Neural progenitor cell (in vitro differentiated cells): ENCODE data around the gene NR1D2. TPM values are rescaled to one million over a fixed set of nuclear protein-coding genes. Genes with fewer than 3 reads are reported as not detected.

Source experiments
- DNase-seq: peaks from one replicate; pipeline ENCODE4 v3.0.0-alpha.2; 2016; ENCODE audit warnings: low spot score
- H2AFZ ChIP-seq: fragments of 200-600 bp; sonication (generic); replicated peaks from 2 replicates; pipeline ENCODE4 v1.6.1; 2016; ENCODE audit warnings: antibody characterized with exemption
- H3F3A ChIP-seq: fragments of 200-600 bp; sonication (generic); 2 replicates; pipeline ENCODE4 v1.6.1; 2016; ENCODE audit warnings: antibody characterized with exemption, low read depth
- H3K27ac ChIP-seq: fragments of 200-600 bp; sonication (generic); 2 replicates; pipeline ENCODE4 v1.5.1; 2016; ENCODE audit warnings: mild to moderate bottlenecking
- H3K27me3 ChIP-seq: fragments of 200-600 bp; sonication (generic); 2 replicates; pipeline ENCODE4 v1.6.1; 2016; ENCODE audit warnings: mild to moderate bottlenecking, moderate library complexity
- H3K36me3 ChIP-seq: fragments of 200-600 bp; sonication (generic); 2 replicates; pipeline ENCODE4 v1.5.1; 2016
- H3K4me1 ChIP-seq: fragments of 200-600 bp; sonication (generic); 2 replicates; pipeline ENCODE4 v1.6.1; 2016; ENCODE audit warnings: mixed run types
- H3K4me2 ChIP-seq: fragments of 200-600 bp; sonication (generic); 2 replicates; pipeline ENCODE4 v1.6.1; 2016
- H3K4me3 ChIP-seq: fragments of 200-600 bp; sonication (generic); 2 replicates; pipeline ENCODE4 v1.5.1; 2016
- H3K79me2 ChIP-seq: fragments of 200-600 bp; sonication (generic); 2 replicates; pipeline ENCODE4 v1.6.1; 2016; ENCODE audit warnings: low read depth
- H3K9ac ChIP-seq: fragments of 200-600 bp; sonication (generic); 2 replicates; pipeline ENCODE4 v1.6.1; 2016
- H3K9me3 ChIP-seq: fragments of 200-600 bp; sonication (generic); 2 replicates; pipeline ENCODE4 v1.5.1; 2016; ENCODE audit warnings: low read depth
- H4K20me1 ChIP-seq: fragments of 200-600 bp; sonication (generic); 2 replicates; pipeline ENCODE4 v1.6.1; 2016; ENCODE audit warnings: low read depth
- H3K27ac Mint-ChIP-seq: 3 replicates; pipeline ENCODE4 v1.8.0; 2021; ENCODE audit warnings: mixed read lengths
- H3K27me3 Mint-ChIP-seq: 2 replicates; pipeline ENCODE4 v1.8.0; 2022; ENCODE audit warnings: low read depth, mild to moderate bottlenecking, inconsistent platforms, moderate library complexity, mixed read lengths; ENCODE audit not compliant: insufficient read depth
- H3K36me3 Mint-ChIP-seq: 3 replicates; pipeline ENCODE4 v1.8.0; 2021; ENCODE audit warnings: mixed read lengths
- H3K4me1 Mint-ChIP-seq: 3 replicates; pipeline ENCODE4 v1.8.0; 2021; ENCODE audit warnings: mixed read lengths
- H3K4me3 Mint-ChIP-seq: 3 replicates; pipeline ENCODE4 v1.8.0; 2021; ENCODE audit warnings: mild to moderate bottlenecking, moderate library complexity, mixed read lengths
- H3K9me3 Mint-ChIP-seq: 3 replicates; pipeline ENCODE4 v1.8.0; 2020; ENCODE audit warnings: mixed read lengths
- CTCF ChIP-seq: fragments of 200-600 bp; sonication (generic); IDR thresholded peaks from 2 replicates; pipeline ENCODE4 v1.5.1; 2017; ENCODE audit warnings: antibody characterized with exemption, mild to moderate bottlenecking
- EZH2 ChIP-seq: fragments of 200-600 bp; sonication (generic); IDR thresholded peaks from 2 replicates; pipeline ENCODE4 v1.6.1; 2017; ENCODE audit warnings: antibody characterized with exemption, mild to moderate bottlenecking, moderate library complexity
- EZH2phosphoT487 ChIP-seq: fragments of 200-600 bp; sonication (generic); IDR thresholded peaks from 2 replicates; pipeline ENCODE4 v1.6.1; 2017; ENCODE audit warnings: antibody characterized with exemption
- total RNA-seq: library from RNA; depleted of rRNA; stranded (reverse); fragments of >200 nt; gene quantifications from 2 replicates; pipeline ENCODE4 v1.2.3, GENCODE V29; 2015; ENCODE audit warnings: low replicate concordance

Gene NR1D2
- total RNA-seq, 1 donor from 2014 or later = 43.7 TPM

GRCh38 chr3:23968463-23969184, 23.5 kb downstream of the NR1D2 start:
- H3K4me2 ChIP-seq = no peak overlapping the region
- Mint-ChIP-seq H3K4me1 (no peaks in the 10 kb centered on the region), H3K27ac (no peak overlapping the region), H3K36me3 (peaks cover 17% of the 10 kb centered on the region), H3K9me3 (no peaks in the 10 kb centered on the region), H3K4me3 (no peak overlapping the region), H3K27me3 (no peaks in the 10 kb centered on the region)
- DNase-seq = no peak
- no peak overlapping the region for H3K4me3 ChIP-seq
- H3K27me3 ChIP-seq = no peaks in the 10 kb centered on the region
- H3K9ac ChIP-seq = no peak overlapping the region
- H4K20me1 ChIP-seq = no peaks in the 10 kb centered on the region
- peaks cover 7% of the 10 kb centered on the region for H3F3A ChIP-seq
- no peak overlapping the region for H3K27ac ChIP-seq
- TF ChIP-seq EZH2phosphoT487 = no peak
- no peak for TF ChIP-seq CTCF
- TF ChIP-seq EZH2 = no peak
- no peaks in the 10 kb centered on the region for H3K4me1 ChIP-seq
- H3K9me3 ChIP-seq = no peaks in the 10 kb centered on the region
- H2AFZ ChIP-seq = no peak overlapping the region
- peaks cover 9% of the 10 kb centered on the region for H3K79me2 ChIP-seq
- H3K36me3 ChIP-seq = peaks cover 13% of the 10 kb centered on the region

- H3K4me2 ChIP-seq = no peak overlapping the region
- H3F3A ChIP-seq = peaks cover 7% of the 10 kb centered on the region
- H3K36me3 Mint-ChIP-seq = peaks cover 15% of the 10 kb centered on the region
- H3K27ac Mint-ChIP-seq = no peak overlapping the region
- H3K27me3 ChIP-seq = no peaks in the 10 kb centered on the region
- no peaks in the 10 kb centered on the region for H3K27me3 Mint-ChIP-seq
- no peaks in the 10 kb centered on the region for H3K9me3 ChIP-seq
- no peaks in the 10 kb centered on the region for H3K4me1 ChIP-seq
- no peaks in the 10 kb centered on the region for H3K4me1 Mint-ChIP-seq
- H3K79me2 ChIP-seq = peaks cover 9% of the 10 kb centered on the region
- no peak overlapping the region for H3K9ac ChIP-seq
- DNase-seq = no peak
- H2AFZ ChIP-seq = no peak overlapping the region
- no peaks in the 10 kb centered on the region for H3K9me3 Mint-ChIP-seq
- no peaks in the 10 kb centered on the region for H4K20me1 ChIP-seq
- H3K27ac ChIP-seq = no peak overlapping the region
- TF ChIP-seq EZH2 = no peak
- TF ChIP-seq EZH2phosphoT487 = no peak
- no peak overlapping the region for H3K4me3 ChIP-seq
- no peak overlapping the region for H3K4me3 Mint-ChIP-seq
- H3K36me3 ChIP-seq = peaks cover 13% of the 10 kb centered on the region
Measured at GRCh38 chr3:23969393-23969792, 24.3 kb downstream of the NR1D2 start.

- Mint-ChIP-seq H3K36me3 (peaks cover 19% of the 10 kb centered on the region), H3K27ac (no peak overlapping the region), H3K27me3 (no peaks in the 10 kb centered on the region), H3K9me3 (peaks cover 7% of the 10 kb centered on the region), H3K4me1 (no peaks in the 10 kb centered on the region), H3K4me3 (no peak overlapping the region)
- no peak overlapping the region for H3K27ac ChIP-seq
- H3K36me3 ChIP-seq = peaks cover 15% of the 10 kb centered on the region
- H3K27me3 ChIP-seq = no peaks in the 10 kb centered on the region
- no peaks in the 10 kb centered on the region for H4K20me1 ChIP-seq
- H2AFZ ChIP-seq = no peak overlapping the region
- peaks cover 9% of the 10 kb centered on the region for H3K9me3 ChIP-seq
- peaks cover 7% of the 10 kb centered on the region for H3F3A ChIP-seq
- H3K4me2 ChIP-seq = no peak overlapping the region
- no peak for TF ChIP-seq EZH2phosphoT487
- no peak for TF ChIP-seq CTCF
- no peak for TF ChIP-seq EZH2
- H3K79me2 ChIP-seq = no peaks in the 10 kb centered on the region
- H3K9ac ChIP-seq = no peak overlapping the region
- no peak overlapping the region for H3K4me3 ChIP-seq
- DNase-seq = no peak
- H3K4me1 ChIP-seq = no peaks in the 10 kb centered on the region
Measured at GRCh38 chr3:23971684-23972083, 26.6 kb downstream of the NR1D2 start.

- peaks cover 9% of the 10 kb centered on the region for H3K9me3 ChIP-seq
- no peak overlapping the region for H3K27ac Mint-ChIP-seq
- H3F3A ChIP-seq = peaks cover 7% of the 10 kb centered on the region
- no peak overlapping the region for H2AFZ ChIP-seq
- no peak overlapping the region for H3K27ac ChIP-seq
- H3K4me3 Mint-ChIP-seq = no peak overlapping the region
- peaks cover 11% of the 10 kb centered on the region for H3K36me3 ChIP-seq
- H3K4me3 ChIP-seq = no peak overlapping the region
- H3K4me1 ChIP-seq = no peaks in the 10 kb centered on the region
- no peak overlapping the region for H3K9ac ChIP-seq
- no peaks in the 10 kb centered on the region for H4K20me1 ChIP-seq
- H3K79me2 ChIP-seq = no peaks in the 10 kb centered on the region
- no peaks in the 10 kb centered on the region for H3K4me1 Mint-ChIP-seq
- peaks cover 17% of the 10 kb centered on the region for H3K36me3 Mint-ChIP-seq
- H3K4me2 ChIP-seq = no peak overlapping the region
- no peaks in the 10 kb centered on the region for H3K27me3 ChIP-seq
- H3K9me3 Mint-ChIP-seq = peaks cover 7% of the 10 kb centered on the region
- H3K27me3 Mint-ChIP-seq = no peaks in the 10 kb centered on the region
- TF ChIP-seq EZH2phosphoT487 = no peak
- no peak for TF ChIP-seq CTCF
- TF ChIP-seq EZH2 = no peak
- no peak for DNase-seq
Measured at GRCh38 chr3:23976555-23976954, 31.5 kb downstream of the NR1D2 start.
